ENCODE results near the gene MRPS18A.
"Not testable (repeated sequence)": the region's sequence is repeated elsewhere in the genome, so short reads cannot be mapped to it uniquely, and the experiment has no call there.

The MRPS18A gene

GRCh38 chr6:43657221-43657802 lies 30.3 kb downstream of the MRPS18A start:
- no peak for DNase-seq (ENCODE audit: low spot score)
- in situ Hi-C loops (cut with MboI; ENCODE audit: low sequenced_read_pairs, unreplicated experiment): no loop called here
- TF ChIP-seq, protein P1, sequence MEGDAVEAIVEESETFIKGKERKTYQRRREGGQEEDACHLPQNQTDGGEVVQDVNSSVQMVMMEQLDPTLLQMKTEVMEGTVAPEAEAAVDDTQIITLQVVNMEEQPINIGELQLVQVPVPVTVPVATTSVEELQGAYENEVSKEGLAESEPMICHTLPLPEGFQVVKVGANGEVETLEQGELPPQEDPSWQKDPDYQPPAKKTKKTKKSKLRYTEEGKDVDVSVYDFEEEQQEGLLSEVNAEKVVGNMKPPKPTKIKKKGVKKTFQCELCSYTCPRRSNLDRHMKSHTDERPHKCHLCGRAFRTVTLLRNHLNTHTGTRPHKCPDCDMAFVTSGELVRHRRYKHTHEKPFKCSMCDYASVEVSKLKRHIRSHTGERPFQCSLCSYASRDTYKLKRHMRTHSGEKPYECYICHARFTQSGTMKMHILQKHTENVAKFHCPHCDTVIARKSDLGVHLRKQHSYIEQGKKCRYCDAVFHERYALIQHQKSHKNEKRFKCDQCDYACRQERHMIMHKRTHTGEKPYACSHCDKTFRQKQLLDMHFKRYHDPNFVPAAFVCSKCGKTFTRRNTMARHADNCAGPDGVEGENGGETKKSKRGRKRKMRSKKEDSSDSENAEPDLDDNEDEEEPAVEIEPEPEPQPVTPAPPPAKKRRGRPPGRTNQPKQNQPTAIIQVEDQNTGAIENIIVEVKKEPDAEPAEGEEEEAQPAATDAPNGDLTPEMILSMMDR (IDR thresholded peaks at IDR 0.05; ENCODE audit: borderline replicate concordance, control extremely low read depth, extremely low read depth, insufficient read depth, missing control alignments): no peak

GRCh38 chr6:43652822-43653221 lies 34.8 kb downstream of the MRPS18A start:
- DNase-seq (ENCODE audit: low spot score); in situ Hi-C loops (cut with MboI; ENCODE audit: low sequenced_read_pairs, unreplicated experiment): not testable (repeated sequence)

DNA sequence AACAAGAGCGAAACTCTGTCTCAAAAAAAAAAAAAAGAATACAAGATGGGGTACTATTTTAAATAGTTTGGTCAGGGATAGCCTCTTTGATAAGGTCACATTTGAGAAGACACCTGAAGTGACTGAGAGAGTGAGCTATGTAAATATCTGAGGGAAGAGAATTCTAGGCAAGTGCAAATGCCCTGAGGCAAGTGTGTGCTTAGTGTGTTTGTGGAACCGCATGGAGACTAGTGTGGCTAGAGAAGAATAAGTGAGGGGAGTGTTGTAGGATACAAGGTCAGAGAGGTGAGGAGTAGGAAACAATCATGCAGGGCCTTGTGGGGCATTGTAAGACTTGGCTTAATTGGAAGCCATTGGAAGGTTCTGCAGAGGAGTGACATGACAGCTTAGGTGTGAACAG lies 39.3 kb downstream of the MRPS18A start:
- no peak for DNase-seq (ENCODE audit: low spot score)
- TF ChIP-seq, protein P1 (IDR thresholded peaks at IDR 0.05; ENCODE audit: borderline replicate concordance, control extremely low read depth, extremely low read depth, insufficient read depth, missing control alignments): no peak
- in situ Hi-C loops (cut with MboI; ENCODE audit: low sequenced_read_pairs, unreplicated experiment): no loop called here

DNA sequence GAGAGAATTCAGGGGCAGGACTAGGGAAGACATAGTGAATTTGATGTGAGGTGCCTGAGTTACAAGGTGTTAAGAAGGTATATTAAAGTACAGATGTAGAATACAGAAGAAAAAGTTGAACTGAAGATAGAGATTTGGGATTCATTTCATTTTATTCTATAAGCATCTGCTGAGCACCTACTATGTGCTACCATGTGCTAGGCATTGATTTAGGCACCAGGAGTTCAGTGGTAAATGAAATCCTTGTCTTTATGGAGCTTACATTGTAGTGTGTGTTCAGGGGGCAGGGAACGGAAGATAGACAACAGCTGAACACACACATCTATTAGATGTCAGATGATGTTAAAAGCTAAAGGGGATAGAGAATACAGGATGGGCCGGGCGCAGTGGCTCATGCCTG lies 40.0 kb downstream of the MRPS18A start:
- in situ Hi-C loops (cut with MboI; ENCODE audit: low sequenced_read_pairs, unreplicated experiment): no loop called here
- no peak for DNase-seq (ENCODE audit: low spot score)
- TF ChIP-seq, protein P1 (IDR thresholded peaks at IDR 0.05; ENCODE audit: borderline replicate concordance, control extremely low read depth, extremely low read depth, insufficient read depth, missing control alignments): no peak

GRCh38 chr6:43645613-43645964 lies 42.0 kb downstream of the MRPS18A start:
- in situ Hi-C loops (cut with MboI; ENCODE audit: low sequenced_read_pairs, unreplicated experiment): no loop called here
- TF ChIP-seq, protein P1 (IDR thresholded peaks at IDR 0.05; ENCODE audit: borderline replicate concordance, control extremely low read depth, extremely low read depth, insufficient read depth, missing control alignments): no peak
- DNase-seq (ENCODE audit: low spot score): no peak

GRCh38 chr6:43644940-43645612 lies 42.5 kb downstream of the MRPS18A start, which contains the start of gene RSPH9:
Gene RSPH9 (plus strand): TSS chr6:43645036. CDS start chr6:43645099, 63 bp downstream.
- TF ChIP-seq, protein P1 (IDR thresholded peaks at IDR 0.05; ENCODE audit: borderline replicate concordance, control extremely low read depth, extremely low read depth, insufficient read depth, missing control alignments): no peak
- in situ Hi-C loops (cut with MboI; ENCODE audit: low sequenced_read_pairs, unreplicated experiment): no loop called here
- peak; percentile 83 for DNase-seq (ENCODE audit: low spot score)

GRCh38 chr6:43639984-43640800 lies 47.4 kb downstream of the MRPS18A start:
- DNase-seq (ENCODE audit: low spot score): no peak
- TF ChIP-seq, protein P1 (IDR thresholded peaks at IDR 0.05; ENCODE audit: borderline replicate concordance, control extremely low read depth, extremely low read depth, insufficient read depth, missing control alignments): no peak
- in situ Hi-C loops (cut with MboI; ENCODE audit: low sequenced_read_pairs, unreplicated experiment): no loop called here

Data from GM13976 (cell line).